Activated CD4-positive, CD25-positive, alpha-beta regulatory T cell treated with anti-CD3 and anti-CD28 coated beads, Interleukin-2, amount 50 U/mL, for 16 hours (primary cell): ENCODE measurements around the gene CDC42EP1.

Source experiments
- DNase-seq: peaks from one replicate; pipeline ENCODE4 v3.0.0-alpha.2; 2020; ENCODE audit warnings: low read depth, low spot score

The CDC42EP1 gene

GRCh38 chr22:37560608-37561211, 430 bp downstream of the CDC42EP1 start:
- no peak for DNase-seq

GRCh38 chr22:37561212-37562048, 1.1 kb downstream of the CDC42EP1 start:
- DNase-seq: peak; percentile 55

DNA sequence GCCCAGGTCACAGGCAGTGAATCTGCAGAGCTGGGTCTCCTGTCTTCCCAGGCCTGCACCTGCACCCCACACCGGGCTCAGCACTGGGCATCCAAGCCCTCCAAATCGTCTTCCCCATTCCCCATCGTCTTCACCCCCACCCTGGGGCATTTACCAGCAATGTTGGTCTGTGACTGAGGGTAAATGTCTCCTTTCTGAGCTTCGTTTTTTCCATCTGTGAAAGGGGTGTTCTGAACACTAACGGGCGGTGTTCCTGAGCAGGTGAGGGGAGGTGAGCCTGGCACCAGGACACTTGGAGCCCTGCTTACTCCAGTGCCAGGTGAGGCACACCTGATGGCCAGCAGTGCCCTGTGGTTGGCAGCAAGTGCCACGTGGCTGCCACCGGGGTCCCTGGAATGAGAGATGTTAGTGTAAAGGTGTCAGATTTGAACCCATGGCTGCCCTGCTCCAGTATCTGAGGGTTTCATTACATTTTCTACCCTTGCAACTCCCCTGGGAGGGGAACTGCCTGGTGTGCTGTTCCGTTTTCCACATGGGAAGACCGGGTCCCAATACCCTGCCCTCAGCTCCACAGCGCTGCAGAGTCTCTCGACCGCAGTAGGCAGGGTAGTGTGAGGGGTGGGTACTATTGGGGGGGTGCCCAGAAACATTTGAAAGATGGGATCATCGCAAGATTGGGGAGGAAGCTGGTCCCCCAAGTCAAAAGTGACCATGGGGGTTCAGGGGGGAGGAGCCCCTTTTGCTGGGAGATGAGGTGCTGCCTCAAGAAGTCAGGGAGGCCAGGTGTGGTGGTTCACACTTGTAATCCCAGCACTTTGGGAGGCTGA, 2.0 kb downstream of the CDC42EP1 start:
- DNase-seq: no peak

- no peak for DNase-seq
Observed at GRCh38 chr22:37563153-37564081, 3.1 kb downstream of the CDC42EP1 start.

GRCh38 chr22:37564111-37564711, 3.9 kb downstream of the CDC42EP1 start:
- no peak for DNase-seq

GRCh38 chr22:37565830-37566229, 5.5 kb downstream of the CDC42EP1 start:
- no peak for DNase-seq

GRCh38 chr22:37566329-37566837, 6.1 kb downstream of the CDC42EP1 start:
- no peak for DNase-seq

GRCh38 chr22:37566903-37567798, 6.9 kb downstream of the CDC42EP1 start:
- DNase-seq: peak; percentile 81

- DNase-seq: no peak
Observed at GRCh38 chr22:37568012-37568411, 7.7 kb downstream of the CDC42EP1 start.

GRCh38 chr22:37568448-37569008, 8.2 kb downstream of the CDC42EP1 start:
- no peak for DNase-seq

DNA sequence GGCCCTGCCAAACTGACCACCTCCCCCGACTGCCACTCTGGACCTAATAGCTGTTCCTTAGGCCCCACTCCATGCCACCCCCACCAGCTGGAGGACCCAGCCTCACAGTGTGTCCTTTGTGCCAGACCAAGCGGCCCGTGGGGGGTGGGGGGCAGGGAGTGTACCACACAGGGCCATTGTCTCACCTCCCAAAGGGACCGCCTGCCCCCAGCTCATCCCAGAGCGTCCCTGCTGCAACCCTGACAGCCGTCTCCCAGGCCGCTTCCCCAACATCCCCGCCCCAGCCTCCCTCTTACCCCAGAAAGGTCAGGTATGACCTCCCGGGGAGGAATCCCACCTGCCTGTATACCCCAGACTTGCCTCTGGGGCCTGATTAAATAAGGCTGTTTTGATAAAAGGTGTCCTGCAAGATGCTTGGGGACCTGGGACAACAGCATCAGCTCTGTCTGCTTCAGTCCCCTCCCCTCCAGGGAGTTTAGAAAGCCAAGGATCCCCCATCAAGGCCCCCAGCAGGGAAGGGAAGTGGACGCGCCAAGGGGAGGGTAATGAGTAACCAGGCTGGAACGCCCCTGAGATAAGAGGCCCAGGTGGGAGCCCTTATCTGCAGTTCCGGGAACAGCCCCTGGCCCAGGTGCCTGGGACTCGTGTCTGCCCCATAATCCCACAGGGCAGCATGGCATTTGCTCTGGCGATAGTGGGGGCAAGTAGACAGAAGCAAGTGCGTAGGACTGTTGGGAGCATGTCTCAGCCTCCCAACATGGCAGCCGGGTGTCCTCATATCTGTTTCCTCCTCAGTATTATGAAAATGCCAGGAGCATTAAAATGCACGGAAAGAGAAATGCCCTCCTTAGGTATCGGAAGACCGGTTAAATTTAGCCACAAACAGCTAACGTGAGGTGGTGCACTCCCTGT, 9.0 kb downstream of the CDC42EP1 start:
- DNase-seq: no peak

DNA sequence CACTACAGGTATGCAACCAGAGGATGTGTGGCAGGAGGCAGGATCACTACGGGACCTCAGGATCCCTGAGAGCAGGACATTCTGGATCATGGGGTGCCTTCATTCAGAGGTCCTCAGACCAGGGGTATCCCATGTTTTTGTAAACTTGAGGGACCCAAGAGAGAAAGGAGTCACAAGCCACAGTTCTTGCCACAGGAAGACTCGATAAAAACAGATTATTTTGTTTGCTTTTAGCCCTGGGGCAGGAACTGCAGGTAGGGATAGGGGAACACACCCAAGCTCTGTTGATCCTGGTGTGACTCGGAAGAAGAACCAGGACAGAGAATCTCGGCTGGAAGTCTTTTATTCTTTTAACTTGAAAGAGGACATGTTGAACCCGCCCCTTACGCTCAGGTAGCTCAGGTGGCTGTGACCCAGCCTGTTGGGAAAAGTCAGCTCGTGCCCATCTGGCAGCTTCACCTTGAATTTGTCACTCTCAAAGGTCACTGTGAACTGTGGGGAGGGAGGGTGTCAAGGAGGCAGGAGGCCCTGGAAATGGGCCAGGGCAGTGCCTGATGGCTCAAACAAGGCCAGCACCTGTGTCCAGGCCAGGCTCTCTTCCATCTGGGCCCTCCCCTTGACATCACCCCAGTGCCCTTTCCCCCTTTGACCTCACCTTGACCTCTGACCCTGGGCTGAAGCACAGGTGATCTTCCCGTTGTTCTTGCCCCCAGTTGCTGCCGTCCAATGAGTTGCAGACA, 9.8 kb downstream of the CDC42EP1 start:
- DNase-seq: no peak

- DNase-seq: no peak
Observed at GRCh38 chr22:37570661-37570976, 10.3 kb downstream of the CDC42EP1 start.

GRCh38 chr22:37571258-37571991, 11.1 kb downstream of the CDC42EP1 start:
- DNase-seq: no peak

DNA sequence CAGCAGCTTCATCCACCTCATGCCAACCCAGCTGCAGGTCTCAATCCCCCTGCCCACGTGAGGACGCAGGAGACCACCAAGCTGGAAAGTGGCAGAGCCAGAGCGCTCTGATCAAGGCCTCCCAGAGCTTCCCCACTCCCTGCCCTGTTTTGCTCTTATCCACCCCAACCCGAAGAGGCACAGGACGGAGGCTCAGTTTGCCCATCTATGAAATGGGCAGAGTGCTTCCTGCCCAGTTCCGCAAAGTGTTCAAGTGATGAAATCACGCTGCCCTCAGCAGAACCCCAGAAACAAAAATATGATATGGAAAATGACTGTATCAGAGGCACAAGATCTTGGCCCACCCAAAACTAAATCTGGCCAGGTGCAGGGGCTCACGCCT, 11.7 kb downstream of the CDC42EP1 start:
- no peak for DNase-seq

DNA sequence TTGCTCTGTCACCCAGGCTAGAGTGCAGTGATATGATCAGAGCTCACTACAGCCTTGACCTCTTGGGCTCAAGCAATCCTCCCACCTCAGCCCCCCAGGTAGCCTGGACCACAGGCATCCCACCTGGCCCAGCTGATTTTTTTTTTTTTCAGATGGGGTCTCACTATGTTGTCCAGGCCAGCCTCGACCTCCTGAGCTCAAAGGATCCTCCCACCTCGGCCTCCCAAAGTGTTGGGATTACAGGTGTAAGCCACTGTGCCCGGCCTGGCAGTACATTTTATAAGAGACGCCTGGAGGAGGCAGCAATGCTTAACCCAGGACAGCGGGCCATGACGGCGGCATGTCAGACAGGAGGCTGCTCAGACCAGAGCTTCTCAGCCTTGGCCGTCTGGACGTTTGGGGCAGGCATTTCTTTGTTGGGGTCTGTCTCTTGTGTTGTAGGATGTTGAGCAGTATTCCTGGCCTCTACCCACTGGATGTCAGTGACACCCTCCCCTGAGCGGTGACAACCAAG, 15.3 kb downstream of the CDC42EP1 start:
- no peak for DNase-seq

GRCh38 chr22:37578002-37578401, 17.7 kb downstream of the CDC42EP1 start:
- no peak for DNase-seq
